AG08395 (cell line): ENCODE data around the gene PSMC5.
"Not testable (repeated sequence)": the region's sequence is repeated elsewhere in the genome, so short reads cannot be mapped to it uniquely, and the experiment has no call there.

Source experiments
- DNase-seq: peaks from one replicate; pipeline ENCODE4 v3.0.0; 2012; ENCODE audit warnings: mixed read lengths, low spot score

PSMC5 gene

DNA sequence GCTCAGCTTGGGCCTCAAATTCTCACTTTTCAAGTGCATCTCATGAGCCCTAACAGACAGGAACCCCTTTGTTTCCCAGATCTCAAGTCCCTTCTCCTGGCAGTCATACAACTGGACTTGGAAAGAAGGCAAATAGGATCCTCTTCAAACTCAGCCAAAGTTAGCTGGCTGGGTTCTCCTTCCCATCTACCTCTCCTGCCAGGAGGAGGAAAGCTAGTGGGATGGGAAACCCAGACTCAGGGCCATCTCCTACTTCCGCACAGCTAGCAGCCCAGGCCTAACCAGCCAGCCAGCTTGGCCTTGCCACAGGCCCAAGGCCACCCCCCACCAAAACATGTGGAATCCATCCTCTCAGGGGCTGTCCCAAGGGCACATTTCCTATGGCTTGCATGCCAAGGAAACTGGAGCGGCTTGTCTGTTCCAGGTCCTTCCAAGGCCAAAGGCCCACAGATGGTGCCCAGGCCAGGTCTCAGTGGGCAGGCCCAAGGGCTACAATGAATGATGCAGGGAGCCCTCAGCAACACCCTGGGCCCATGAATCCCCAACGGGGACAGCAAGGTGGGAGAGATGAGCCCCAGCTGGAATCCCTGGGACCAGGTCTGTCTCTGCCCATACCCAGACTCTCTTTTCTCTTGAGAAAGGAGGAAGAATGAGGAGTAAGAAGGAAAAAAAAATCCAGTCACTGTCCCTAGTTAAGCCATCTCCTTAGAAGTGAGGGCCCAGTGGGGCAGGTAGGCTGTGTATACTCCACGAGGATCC is 13.5 kb downstream of the PSMC5 start:
- no peak for DNase-seq

DNA sequence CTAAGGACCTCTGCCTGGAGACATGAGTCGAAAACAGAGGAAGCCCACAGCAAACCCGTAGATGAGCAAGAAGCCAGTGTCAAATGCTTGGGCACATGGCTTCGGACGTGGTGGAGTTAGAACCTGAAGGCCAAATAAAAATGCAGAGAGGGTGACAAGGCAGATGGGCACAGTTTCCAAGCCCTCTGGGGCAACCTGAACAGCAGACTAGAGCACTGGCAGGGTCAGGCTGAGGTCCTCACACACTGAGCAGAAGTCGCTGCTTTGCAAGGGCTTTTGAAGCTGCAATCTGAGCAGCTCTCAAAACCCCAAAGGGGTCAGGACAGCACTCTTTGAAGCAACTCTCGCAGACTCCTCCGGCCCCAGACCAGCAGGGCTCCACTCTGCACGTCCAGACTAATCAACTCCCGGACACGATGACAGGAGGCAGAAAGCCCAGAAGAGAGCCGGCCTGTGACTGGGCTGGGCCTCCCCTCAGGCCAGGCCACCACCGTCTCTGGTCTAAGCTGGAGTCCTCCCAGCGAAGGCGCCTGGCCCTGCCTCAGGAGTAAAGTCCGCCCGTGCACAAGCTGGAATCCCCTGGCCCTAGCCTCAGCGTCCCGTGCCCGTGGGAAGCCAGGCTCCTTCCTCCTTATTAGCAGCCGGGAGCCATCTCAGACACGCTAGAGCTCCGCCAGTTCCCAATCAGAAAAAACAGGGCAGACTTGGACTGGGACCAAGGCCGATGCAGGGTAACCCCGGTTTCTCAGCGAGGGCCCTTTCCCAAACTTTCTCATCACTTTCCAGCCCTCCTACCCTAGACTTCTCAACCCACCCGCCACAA is 14.3 kb downstream of the PSMC5 start:
- DNase-seq, result peak; percentile 9

DNA sequence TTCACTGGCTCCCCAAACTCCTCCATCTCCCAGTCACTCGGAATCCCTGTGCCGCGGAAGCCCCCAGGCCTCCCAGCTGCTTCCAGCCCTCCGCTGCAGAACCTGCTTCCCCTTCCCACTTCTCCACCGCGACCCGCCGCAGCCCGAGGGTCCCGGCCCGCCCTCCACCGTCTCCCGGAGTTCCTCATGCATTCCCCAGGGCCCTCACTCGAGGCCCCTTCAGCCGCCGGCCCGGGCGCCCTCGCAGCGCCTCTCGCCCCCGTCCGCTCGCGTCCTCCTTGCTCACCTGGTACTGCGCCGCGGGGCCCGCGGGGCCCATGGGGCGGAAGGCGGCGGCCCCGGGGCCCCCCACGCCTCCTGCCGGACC is 14.9 kb downstream of the PSMC5 start:
- no peak for DNase-seq

DNA sequence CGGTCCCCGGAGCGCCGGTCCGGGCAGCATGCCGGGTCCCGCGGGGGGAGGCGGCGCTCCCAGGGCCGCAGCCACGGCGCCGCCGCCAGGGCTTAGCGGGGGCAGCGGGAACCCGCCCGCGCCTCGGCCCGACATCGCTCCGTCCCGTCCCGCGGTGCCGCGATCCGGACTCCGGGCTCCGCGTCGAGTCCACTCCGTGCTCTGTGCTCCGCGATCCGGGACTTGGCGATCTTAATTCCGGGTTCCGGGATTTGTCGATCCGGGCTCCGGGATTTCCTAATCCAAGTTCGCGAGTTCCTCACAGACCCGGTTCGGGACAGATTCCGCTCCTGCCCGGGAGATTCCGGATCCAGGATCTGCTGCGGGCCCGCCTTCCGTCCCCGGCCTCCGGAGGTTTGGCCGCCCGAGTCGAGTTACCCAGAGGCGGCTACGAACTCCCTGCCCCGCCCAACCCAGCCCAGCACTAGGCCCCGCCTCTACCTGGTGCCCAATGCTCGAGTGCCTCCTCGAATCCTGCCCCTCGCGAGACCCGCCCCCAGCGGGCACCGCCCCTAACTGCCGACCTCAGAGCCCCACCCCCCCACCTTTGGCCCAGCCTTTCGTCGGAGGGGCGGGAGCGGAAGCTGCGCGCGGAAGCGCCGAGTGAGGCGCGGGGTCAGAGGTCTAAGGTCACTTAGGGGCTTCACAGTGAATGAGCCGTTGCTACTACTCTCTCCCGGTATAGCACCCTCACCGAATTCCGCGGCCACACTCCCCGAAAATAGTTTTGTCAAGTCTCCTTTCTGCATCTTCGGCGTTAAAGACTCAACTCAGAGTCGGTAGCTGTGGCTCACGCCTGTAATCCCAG is 15.5 kb downstream of the PSMC5 start, which contains the start of gene SMARCD2:
SMARCD2 (minus strand) TSS at position 146 of the 847 bp plus-strand sequence; CDS start at position 135, 11 bp downstream.
- peak; percentile 98 for DNase-seq

DNA sequence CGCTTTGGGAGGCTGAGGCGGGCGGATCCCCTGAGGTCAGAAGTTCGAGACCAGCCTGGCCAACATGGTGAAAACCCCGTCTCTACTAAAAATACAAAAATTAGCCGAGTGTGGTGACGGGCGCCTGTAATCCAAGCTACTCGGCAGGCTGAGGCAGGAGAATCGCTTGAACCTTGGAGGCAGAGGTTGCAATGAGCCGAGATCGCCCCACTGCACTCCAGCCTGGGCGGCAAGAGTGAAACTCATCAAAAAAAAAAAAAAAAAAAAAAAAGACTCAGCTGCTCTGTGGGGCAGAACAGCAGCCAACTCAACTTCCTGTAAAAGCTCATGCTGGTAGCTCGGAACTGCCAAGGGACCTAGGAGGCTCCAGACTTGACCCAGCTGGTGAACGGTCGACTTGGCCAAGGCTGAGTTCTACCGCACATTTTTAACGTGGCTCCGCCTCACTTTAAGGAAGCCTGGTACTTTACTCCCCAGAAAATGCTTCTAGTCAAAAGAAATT is 16.2 kb downstream of the PSMC5 start:
- DNase-seq, result peak; percentile 64

DNA sequence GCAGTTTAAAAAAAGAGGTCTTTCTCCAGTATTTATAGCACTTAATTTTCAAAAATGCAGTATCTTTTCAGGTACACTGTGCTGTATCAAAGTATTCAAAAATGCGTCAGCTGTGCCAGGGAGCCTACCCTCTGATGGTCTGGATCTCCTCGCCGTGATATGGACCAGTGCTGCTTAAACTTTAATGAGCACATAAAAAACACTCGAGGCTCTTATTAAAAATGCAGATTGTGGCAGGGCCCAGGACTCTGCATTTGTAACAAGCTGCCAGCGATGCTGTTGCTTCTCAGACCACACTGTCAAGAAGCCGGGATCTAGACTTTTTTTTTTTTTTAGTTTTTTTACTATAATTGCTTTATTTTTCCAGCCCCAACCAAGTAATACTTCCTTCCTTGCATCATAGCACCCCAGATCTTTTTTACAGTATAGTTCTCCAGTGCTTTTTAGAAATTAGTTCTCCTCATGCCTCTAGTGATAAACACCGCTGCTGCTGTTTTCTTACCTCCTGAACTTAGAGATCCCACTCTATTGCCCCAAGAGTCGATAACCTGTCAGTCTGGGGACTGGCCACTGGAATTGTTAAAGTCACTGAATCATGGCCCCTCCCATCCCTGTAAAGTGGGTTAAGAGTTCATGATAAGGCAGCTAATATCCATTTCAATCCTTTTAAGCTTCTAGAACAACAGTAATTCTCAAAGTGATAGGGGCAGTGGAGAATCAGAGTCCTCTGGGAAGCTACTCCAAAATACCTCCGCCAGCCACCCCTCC is 16.9 kb downstream of the PSMC5 start:
- no peak for DNase-seq

GRCh38 chr17:63845509-63845908 is 18.3 kb downstream of the PSMC5 start:
- no peak for DNase-seq

DNA sequence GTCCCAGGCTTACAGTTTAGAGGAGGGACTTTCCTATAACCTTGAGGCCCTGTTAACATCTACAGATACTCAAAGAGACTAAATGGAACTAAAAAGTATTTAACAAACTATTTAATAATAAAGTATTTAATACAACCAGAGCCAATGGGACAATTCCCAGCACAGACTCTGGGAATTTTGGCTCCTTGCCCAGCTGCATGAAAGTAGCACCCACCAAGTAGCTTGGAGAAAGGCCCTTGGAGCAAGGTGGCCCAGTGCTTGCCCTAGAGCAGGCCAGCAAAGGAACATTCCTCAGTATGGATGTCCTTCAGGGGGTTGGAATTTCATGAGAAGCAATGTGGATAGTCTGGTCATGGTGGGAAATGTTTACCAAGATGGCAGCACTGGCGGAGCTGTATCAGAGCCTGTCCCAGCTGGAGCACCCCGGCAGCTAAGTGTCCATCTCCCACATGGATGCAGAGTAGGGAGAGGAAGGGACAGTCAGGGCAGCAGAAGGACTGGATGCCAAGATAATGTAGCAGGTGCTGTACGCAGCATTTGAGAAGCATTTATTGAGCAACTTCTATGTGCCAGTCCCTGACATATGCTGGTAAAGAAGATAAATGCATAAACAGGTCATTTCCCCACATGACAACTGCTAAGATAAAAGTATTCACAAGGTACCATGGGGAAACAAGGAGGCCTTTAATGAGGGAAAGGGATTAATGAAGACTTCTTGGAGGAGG is 20.5 kb downstream of the PSMC5 start:
- no peak for DNase-seq

GRCh38 chr17:63848834-63849689 is 21.8 kb downstream of the PSMC5 start:
- DNase-seq, result peak; percentile 95

DNA sequence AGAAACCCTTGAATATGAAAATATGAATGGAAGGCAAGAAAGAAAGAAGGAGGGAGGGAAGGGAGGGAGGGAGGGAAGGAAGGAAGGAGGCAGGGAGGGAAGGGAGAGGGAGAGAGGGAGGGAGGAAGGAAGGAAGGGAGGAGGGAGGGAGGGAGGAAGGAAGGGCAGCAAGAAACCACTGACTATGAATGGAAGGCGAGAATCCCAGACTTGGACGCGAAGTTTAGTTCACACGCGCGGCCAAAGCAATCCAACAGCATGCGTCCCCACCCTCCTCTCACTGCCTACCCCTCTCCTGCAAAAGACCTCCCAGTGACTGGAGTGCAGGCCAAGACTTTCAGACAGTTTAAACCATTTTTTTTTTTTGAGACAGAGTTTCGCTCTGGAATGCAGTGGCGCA is 23.2 kb downstream of the PSMC5 start:
- no peak for DNase-seq

GRCh38 chr17:63853260-63853659 is 26.0 kb downstream of the PSMC5 start:
- no peak for DNase-seq

DNA sequence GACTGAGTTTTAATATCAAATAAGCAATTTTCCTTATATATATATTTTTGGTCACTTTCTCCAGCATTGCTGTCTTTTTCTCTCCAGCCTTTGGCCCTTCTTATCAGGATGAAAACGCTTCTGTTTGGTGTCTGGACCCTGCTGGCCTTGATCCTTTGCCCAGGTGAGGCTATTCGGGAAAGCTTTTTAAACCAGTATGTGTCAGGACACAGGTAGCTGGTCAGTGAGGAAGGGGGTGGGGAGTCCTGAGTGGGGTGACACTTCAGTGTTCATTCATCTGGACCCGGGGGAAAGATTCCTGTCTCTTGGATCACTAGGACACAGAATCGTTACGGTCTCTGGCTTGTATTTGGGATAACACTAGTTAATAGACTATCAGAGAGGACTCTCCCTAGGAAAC is 27.5 kb downstream of the PSMC5 start:
- DNase-seq, result no peak

GRCh38 chr17:63855185-63855584 is 28.0 kb downstream of the PSMC5 start:
- DNase-seq, result no peak

GRCh38 chr17:63856425-63856824 is 29.2 kb downstream of the PSMC5 start:
- DNase-seq, result not testable (repeated sequence)

DNA sequence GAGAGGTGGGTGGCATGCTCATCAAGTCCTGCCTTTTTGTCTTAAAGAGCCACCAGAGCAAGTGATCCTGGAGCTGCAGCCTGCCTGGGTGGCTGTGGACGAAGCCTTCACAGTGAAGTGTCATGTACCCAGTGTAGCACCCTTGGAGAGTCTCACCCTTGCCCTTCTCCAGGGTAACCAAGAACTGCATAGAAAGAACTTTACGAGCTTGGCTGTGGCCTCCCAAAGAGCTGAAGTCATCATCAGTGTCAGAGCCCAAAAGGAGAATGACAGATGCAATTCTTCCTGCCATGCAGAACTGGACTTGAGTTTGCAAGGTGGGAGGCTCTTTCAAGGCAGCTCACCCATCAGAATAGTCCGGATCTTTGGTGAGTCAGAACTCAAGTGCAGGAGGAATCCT is 32.0 kb downstream of the PSMC5 start:
- DNase-seq, result no peak

DNA sequence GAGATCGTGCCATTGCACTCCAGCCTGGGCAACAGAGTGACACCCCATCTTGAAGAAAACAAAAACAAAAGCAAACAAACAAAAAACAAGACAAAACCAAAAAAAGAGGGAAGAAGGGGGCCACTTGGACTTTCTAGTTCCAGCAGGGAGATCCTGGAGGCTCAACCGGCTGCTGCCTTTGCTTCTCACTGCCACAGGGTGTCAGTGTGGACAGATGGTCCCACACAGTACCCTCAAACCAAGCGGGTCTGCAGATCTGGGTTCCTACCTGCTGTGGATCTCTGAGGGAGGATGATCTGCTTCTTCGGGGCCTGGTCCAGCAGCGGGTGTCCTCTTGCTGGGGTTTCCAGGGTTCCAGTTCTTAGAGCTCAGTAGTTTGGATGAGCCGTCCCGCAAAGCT is 39.4 kb downstream of the PSMC5 start:
- DNase-seq, result not testable (repeated sequence)

- not testable (repeated sequence) for DNase-seq
These were observed 42.5 kb downstream of the PSMC5 start for GRCh38 chr17:63869491-63870291.

DNA sequence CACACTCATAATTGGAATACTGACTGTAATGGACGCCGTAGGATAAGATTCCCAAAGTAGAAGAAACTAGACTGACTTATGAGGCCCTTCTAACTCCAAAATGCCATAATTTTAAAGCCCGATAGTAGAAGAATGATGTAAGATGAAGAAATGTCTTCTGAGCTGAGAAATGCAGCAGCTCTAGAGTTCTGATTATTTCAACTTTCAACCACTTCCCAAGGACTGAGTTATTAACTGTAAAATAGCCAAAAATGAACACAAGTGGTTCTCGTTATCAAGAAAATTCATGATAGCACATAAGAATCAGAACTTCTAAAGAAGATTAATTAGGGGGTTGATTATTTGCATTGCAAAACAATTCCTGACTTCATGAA is 43.0 kb downstream of the PSMC5 start:
- not testable (repeated sequence) for DNase-seq
